Uterus (tissue), 4 donors: Measurements from ENCODE around the gene ZFP69B. TPM values are rescaled to one million over a fixed set of nuclear protein-coding genes. Genes with fewer than 3 reads are reported as not detected.

Experiments used
- DNase-seq, 2 donors: peaks; one replicate each; pipeline ENCODE4 v3.0.0-alpha.2; 2019 to 2020
- H3K27ac ChIP-seq, 2 donors: fragments of 200-600 bp; sonication (generic); 1 replicate in 1 of 2; 2 replicates in 1 of 2; pipeline ENCODE4 v1.5.1; 2016 to 2018
- H3K27me3 ChIP-seq, 2 donors: fragments of 200-600 bp; sonication (generic); one replicate each; pipeline ENCODE4 v1.5.1; 2018 to 2019; ENCODE audit warnings: control low read depth in 1 of 2
- H3K36me3 ChIP-seq, 2 donors: fragments of 200-600 bp; sonication (generic); one replicate each; pipeline ENCODE4 v1.5.1; 2019; ENCODE audit warnings: control low read depth in 1 of 2
- H3K4me1 ChIP-seq, 2 donors: fragments of 200-600 bp; sonication (generic); one replicate each; pipeline ENCODE4 v1.5.1; 2018 to 2019; ENCODE audit warnings: control low read depth in 1 of 2
- H3K4me3 ChIP-seq, 2 donors: fragments of 200-600 bp; sonication (generic); 1 replicate in 1 of 2; 2 replicates in 1 of 2; pipeline ENCODE4 v1.5.1; 2018 to 2019; ENCODE audit warnings: mild to moderate bottlenecking in 1 of 2
- H3K9me3 ChIP-seq, 2 donors: fragments of 200-600 bp; sonication (generic); one replicate each; pipeline ENCODE4 v1.5.1; 2019; ENCODE audit warnings: control low read depth in 1 of 2
- POLR2A ChIP-seq, 2 donors: fragments of 450-650 bp; IDR thresholded peaks; one replicate each; pipeline ENCODE4 v1.6.1; 2016; ENCODE audit warnings: antibody characterized with exemption in 2 of 2, mild to moderate bottlenecking in 1 of 2, moderate library complexity in 1 of 2
- intact Hi-C: fragments of 100-400 bp; cut with DNase I; formaldehyde crosslinking; loops from one replicate; pipeline ENCODE4 v1.15.1; 2023; ENCODE audit warnings: low total_unique reads
- total RNA-seq, 4 donors: library from RNA; depleted of rRNA in 3 of 4; stranded (reverse); fragments of >200 nt in 3 of 4; gene quantifications; one replicate each; pipeline versions ENCODE4 v1.1.0 to v1.2.4, GENCODE V29; 2014 to 2023
- TF ChIP-seq, protein P1 (sequence below), 4 experiments: fragments of 200-600 bp in 2 of 4; fragments of 450-650 bp in 2 of 4; sonication (generic) in 2 of 4; IDR thresholded peaks; one replicate each; pipeline ENCODE4 v1.5.1; 2016 to 2019; ENCODE audit warnings: antibody characterized with exemption in 4 of 4, mild to moderate bottlenecking in 2 of 4, moderate library complexity in 1 of 4
- donor health status: DM: yes; HTN: yes; CAD: no.

Gene ZFP69B
- total RNA-seq, 4 donors from 2014 or later, result 0.88 to 7.7 (median 1.0) TPM; not detected in 1

DNA sequence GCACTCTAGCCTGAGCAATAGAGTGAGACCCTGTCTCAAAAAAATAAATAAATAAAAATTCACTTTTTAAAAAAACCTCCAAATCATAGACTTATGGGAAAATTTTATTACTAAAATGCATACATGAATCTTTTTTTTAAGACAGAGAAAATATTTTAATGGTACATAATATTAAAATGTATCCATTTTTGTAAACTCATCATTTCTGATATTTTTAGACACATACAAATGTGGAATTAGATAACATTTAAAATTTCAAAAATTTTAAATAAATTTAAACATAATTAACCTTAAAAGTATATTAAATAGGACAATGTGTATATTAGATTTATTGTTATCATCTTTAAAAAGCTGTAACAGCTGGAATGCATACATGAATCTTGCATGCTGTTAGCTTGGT lies 42.8 kb upstream of the ZFP69B start:
- intact Hi-C loops, result loop anchor here (10.0 kb wide), 1 partner anchor 263 kb away; no protein-coding TSS in a partner anchor
- Histone ChIP-seq H3K36me3 (no peaks in the 10 kb centered on the region), H3K27me3 (no peaks in the 10 kb centered on the region), H3K4me3 (no peak overlapping the region), H3K9me3 (no peaks in the 10 kb centered on the region), H3K27ac (no peak overlapping the region), H3K4me1 (no peaks in the 10 kb centered on the region)
- no peak for TF ChIP-seq POLR2A (IDR thresholded peaks at IDR 0.05)
- TF ChIP-seq, protein P1, sequence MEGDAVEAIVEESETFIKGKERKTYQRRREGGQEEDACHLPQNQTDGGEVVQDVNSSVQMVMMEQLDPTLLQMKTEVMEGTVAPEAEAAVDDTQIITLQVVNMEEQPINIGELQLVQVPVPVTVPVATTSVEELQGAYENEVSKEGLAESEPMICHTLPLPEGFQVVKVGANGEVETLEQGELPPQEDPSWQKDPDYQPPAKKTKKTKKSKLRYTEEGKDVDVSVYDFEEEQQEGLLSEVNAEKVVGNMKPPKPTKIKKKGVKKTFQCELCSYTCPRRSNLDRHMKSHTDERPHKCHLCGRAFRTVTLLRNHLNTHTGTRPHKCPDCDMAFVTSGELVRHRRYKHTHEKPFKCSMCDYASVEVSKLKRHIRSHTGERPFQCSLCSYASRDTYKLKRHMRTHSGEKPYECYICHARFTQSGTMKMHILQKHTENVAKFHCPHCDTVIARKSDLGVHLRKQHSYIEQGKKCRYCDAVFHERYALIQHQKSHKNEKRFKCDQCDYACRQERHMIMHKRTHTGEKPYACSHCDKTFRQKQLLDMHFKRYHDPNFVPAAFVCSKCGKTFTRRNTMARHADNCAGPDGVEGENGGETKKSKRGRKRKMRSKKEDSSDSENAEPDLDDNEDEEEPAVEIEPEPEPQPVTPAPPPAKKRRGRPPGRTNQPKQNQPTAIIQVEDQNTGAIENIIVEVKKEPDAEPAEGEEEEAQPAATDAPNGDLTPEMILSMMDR (IDR thresholded peaks at IDR 0.05), result no peak
- DNase-seq, result no peak

DNA sequence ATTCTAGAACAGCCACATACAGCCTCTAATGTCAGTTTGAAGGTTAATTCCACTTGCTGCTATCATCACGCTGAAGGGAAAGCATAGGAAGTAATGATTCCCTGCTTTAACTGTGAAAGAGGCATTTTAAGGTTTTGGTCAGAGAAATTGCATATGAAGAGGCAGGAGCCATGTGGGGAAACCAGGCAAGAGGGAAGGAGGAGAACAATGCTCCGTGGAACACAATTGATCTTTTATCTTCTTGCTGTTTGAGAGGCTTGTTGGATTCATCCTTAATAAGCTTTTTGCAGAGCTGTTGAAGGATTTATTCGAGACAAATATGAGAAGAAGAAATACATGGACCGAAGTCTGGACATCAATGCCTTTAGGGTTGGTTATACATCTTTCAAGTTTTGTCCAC lies 40.8 kb upstream of the ZFP69B start:
- intact Hi-C loops, result loop anchor here (10.0 kb wide), 1 partner anchor 265 kb away; no protein-coding TSS in a partner anchor
- Histone ChIP-seq H3K4me1 (no peaks in the 10 kb centered on the region), H3K9me3 (no peaks in the 10 kb centered on the region), H3K4me3 (no peak overlapping the region), H3K27ac (no peak overlapping the region), H3K36me3 (no peaks in the 10 kb centered on the region), H3K27me3 (no peaks in the 10 kb centered on the region)
- DNase-seq, result no peak
- no peak for TF ChIP-seq POLR2A (IDR thresholded peaks at IDR 0.05)
- TF ChIP-seq, protein P1 (IDR thresholded peaks at IDR 0.05), result no peak

DNA sequence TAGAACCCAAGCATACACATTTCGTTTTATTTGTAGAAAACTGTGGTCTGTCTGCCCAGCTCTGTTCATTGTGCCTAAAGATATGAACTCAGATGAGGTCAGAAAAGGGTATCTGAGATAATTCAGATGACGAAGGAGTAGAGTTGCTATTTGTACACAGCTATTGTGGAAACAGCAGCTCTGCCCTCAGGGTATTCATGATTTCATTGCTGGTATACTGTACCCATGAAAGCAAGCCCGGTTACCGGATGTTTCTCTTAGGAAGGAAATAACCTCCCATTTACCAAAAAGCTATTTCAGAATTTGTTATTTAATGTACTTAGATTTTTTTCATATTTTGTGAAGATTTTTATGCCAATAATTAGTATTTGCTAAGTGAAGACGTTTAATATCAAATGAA lies 39.0 kb upstream of the ZFP69B start:
- Histone ChIP-seq H3K27me3 (no peaks in the 10 kb centered on the region), H3K36me3 (no peaks in the 10 kb centered on the region), H3K27ac (no peak overlapping the region), H3K4me1 (no peaks in the 10 kb centered on the region), H3K4me3 (no peak overlapping the region), H3K9me3 (no peaks in the 10 kb centered on the region)
- no peak for DNase-seq
- no peak for TF ChIP-seq POLR2A (IDR thresholded peaks at IDR 0.05)
- TF ChIP-seq, protein P1 (IDR thresholded peaks at IDR 0.05), result no peak
- intact Hi-C loops, result no loop called here

DNA sequence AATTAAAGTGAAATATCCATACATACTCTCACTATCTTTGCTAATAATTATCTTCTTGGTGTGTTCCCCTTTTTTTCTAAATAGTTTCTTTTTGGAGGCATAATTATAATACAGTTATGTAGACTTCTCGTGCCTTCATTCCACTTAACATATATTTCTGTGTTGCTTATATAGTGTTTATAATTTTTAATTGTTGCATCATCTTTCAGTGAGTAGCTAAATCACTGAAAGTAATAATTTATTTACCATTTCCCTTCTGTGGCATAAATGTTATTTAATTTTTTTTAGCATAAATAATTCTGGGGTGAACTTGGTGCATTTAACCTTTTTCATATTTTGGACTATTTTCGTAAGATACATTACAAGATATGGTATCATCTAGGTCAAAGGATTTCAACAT lies 38.4 kb upstream of the ZFP69B start:
- intact Hi-C loops, result no loop called here

DNA sequence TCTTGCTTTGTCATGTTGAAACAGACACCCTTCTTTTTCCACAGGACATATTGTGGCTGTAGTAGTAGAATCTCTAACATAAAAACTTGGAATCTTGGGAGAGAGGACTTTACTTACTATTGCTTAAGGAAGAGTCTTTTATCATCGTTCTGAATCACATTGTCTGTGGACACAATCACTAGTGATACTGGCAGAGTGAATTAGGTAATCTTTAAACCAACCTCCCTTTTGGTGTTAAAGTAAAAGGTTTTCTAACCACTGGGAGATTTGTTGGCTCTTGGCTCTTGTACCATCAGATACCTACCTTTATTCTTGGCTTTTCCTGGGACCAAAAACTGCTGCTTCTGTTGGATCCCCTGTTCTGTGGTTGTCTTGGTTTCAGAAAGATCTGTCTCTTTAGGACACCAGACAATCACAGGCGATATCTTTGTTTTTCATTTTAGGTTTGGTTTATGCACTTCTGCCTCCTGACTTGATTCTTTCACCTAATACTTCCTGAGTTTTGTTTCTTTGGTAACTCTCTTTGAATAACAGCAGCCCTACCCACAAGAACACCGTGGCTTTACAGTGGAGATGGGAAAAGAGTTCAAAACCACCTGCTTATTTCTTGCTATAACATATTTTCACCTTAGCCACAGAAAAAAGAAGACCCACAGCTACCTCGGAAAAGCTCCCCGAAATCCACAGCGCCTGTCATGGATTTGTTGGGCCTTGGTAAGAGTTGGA lies 36.6 kb upstream of the ZFP69B start:
- no peak overlapping the region for H3K27ac ChIP-seq
- H3K27me3 ChIP-seq, result no peaks in the 10 kb centered on the region
- DNase-seq, result no peak
- H3K36me3 ChIP-seq, result no peaks in the 10 kb centered on the region
- intact Hi-C loops, result no loop called here
- TF ChIP-seq, protein P1 (IDR thresholded peaks at IDR 0.05), result no peak
- no peak for TF ChIP-seq POLR2A (IDR thresholded peaks at IDR 0.05)
- no peaks in the 10 kb centered on the region for H3K9me3 ChIP-seq
- H3K4me3 ChIP-seq, result no peak overlapping the region
- H3K4me1 ChIP-seq, result no peaks in the 10 kb centered on the region

More for the DNA sequence above, 38.4 kb upstream of the ZFP69B start:
- no peak overlapping the region for H3K27ac ChIP-seq
- TF ChIP-seq POLR2A (IDR thresholded peaks at IDR 0.05), result no peak
- TF ChIP-seq, protein P1 (IDR thresholded peaks at IDR 0.05), result no peak
- no peaks in the 10 kb centered on the region for H3K27me3 ChIP-seq
- H3K4me1 ChIP-seq, result no peaks in the 10 kb centered on the region
- no peaks in the 10 kb centered on the region for H3K36me3 ChIP-seq
- no peak for DNase-seq
- H3K4me3 ChIP-seq, result no peak overlapping the region
- no peaks in the 10 kb centered on the region for H3K9me3 ChIP-seq
